CD4-positive, alpha-beta T cell treated with Interleukin-6 at 100 ng/mL for 8 hours (primary cell): ENCODE results near the gene NTN3.
"Not testable (repeated sequence)": the region's sequence is repeated elsewhere in the genome, so short reads cannot be mapped to it uniquely, and the experiment has no call there.

ENCODE experiments used
- DNase-seq: peaks from one replicate; pipeline ENCODE4 v3.0.0-alpha.2; 2020; ENCODE audit warnings: mixed read lengths, low spot score

NTN3 gene

GRCh38 chr16:2471016-2471652 is at the start of gene NTN3:
Gene NTN3 (plus strand): TSS chr16:2471297. CDS start chr16:2471702, 405 bp downstream.
- no peak for DNase-seq

GRCh38 chr16:2422123-2422867 is 48.8 kb upstream of the NTN3 start:
- no peak for DNase-seq

GRCh38 chr16:2424061-2425007 is 46.8 kb upstream of the NTN3 start:
- no peak for DNase-seq

GRCh38 chr16:2425008-2425518 is 46.0 kb upstream of the NTN3 start:
- DNase-seq, result no peak

- DNase-seq, result no peak
Observed at GRCh38 chr16:2425825-2426430, 45.2 kb upstream of the NTN3 start.

- DNase-seq, result no peak
Observed at GRCh38 chr16:2426941-2427361, 44.1 kb upstream of the NTN3 start.

- no peak for DNase-seq
Observed at GRCh38 chr16:2427526-2427925, 43.6 kb upstream of the NTN3 start.

DNA sequence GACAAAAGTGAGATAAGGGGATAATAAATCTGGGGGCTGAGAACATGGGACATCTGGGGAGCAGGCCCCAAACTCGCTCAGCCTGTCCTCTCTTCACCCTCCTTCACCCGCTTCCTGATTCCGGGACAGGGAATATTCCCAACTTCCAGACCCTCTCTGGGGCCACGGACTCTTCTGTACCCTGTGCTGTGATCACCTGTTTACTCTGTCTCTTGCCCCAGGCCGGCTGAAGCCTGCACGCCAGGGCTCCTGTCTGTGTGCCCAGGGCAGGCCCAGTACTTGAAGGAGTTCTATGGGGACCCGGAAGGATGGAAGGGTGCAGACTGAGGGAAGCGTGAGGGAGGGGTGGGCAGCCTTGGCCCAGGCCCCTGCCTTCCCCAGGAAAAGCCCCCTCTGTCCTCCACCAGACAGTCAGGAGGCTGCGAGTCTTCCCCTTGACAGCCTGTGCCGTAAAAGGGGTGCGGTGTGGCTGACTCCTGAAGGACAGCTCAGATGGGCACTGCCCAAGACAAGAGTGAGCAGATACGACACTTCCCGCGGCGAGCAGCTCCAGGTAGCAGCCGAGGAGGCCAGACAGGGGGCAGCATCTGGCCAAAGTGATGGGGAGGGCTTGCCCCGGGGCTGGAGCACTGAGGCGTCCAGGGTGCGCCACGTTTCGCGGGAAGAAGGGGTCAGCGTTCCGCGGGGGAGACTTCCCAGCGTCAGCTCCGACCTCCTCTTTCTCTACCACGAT is 42.9 kb upstream of the NTN3 start:
- DNase-seq, result no peak

DNA sequence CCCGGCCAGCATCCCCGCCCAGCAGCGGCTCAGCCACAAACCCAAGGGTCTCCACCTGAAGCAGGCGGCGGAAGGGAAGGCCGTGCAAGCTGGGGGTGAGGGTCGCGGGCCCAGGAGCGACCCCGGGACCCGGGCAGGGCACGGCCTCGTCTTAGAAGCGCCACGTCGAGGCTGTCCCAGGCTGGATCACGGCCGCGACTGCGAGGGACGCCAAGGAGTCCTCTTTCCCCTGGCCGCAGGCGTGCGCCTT is 42.4 kb upstream of the NTN3 start:
- DNase-seq, result no peak

- DNase-seq, result peak; percentile 97
Observed at GRCh38 chr16:2429034-2429770, 41.9 kb upstream of the NTN3 start, which contains the start of gene CCNF. Gene CCNF (plus strand): TSS chr16:2429447. CDS start chr16:2429482, 35 bp downstream.

GRCh38 chr16:2429771-2430663 is 41.1 kb upstream of the NTN3 start:
- no peak for DNase-seq

GRCh38 chr16:2432286-2432685 is 38.8 kb upstream of the NTN3 start:
- no peak for DNase-seq

DNA sequence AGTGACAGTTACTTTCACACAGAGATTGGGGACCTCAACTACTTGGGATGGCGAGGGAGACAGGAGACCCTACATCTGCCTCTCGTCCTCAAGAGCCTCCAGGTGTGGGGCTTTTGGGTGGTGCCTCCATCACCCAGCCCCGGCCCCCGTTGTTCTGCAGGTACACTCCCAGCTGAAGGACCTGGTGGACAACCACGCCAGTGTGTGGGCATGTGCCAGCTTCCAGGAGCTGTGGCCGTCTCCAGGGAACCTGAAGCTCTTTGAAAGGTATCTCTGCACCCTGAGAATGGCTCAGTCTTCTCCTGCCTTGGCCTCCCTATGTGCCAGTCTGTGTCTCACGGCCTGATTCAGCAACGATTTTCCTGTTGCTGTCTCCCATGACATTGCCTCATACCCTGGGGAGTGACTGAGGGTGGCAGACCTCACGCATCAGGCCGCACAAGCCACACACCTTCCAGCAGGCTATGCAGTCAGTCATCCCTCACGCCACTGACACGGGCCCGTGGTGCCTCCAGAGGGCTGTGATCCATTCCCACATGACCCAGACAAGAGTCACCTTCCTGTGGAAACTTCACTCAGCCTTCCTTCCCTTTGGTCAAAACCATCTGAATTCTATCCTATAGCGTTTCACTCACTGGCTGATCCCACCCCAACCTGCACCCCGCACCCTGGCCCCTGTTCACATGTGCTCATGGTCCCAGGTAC is 38.1 kb upstream of the NTN3 start:
- DNase-seq, result no peak

DNA sequence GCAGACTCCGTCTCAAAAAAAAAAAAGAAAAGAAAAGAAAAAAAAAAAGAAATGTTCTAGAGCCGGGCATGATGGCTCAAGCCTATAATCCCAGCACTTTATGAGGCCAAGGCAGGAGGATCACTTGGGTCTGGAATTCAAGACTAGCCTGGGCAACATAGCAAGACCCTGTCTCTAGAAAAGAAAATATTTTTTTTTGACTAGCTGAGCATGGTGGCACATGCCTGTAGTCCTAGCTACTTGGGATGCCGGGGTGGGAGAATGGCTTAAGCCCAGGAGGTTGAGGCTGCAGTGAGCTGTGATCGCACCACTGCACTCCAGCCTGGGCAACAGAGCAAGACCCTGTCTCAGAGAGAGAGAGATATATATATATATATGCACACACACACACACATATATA is 35.9 kb upstream of the NTN3 start:
- not testable (repeated sequence) for DNase-seq

DNA sequence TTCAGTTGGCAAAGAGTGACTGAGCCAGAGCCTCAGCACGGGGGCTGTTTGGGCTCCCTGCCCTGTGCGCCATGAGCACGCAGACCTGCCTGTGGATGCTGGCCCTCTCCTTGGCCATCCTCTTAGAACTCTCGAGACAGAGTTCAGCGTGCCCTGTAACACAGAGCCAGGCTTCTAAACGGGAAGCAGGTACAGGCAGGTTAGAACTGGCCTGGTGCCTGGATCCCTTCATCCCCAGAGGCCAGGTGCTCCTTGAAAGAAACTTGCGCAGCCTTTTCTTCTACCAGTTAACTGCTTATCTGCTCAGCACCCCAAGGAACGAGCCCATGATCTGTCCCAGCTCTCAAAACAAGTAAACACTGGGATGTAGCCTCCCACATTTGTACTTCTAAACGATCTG is 35.0 kb upstream of the NTN3 start:
- no peak for DNase-seq

DNA sequence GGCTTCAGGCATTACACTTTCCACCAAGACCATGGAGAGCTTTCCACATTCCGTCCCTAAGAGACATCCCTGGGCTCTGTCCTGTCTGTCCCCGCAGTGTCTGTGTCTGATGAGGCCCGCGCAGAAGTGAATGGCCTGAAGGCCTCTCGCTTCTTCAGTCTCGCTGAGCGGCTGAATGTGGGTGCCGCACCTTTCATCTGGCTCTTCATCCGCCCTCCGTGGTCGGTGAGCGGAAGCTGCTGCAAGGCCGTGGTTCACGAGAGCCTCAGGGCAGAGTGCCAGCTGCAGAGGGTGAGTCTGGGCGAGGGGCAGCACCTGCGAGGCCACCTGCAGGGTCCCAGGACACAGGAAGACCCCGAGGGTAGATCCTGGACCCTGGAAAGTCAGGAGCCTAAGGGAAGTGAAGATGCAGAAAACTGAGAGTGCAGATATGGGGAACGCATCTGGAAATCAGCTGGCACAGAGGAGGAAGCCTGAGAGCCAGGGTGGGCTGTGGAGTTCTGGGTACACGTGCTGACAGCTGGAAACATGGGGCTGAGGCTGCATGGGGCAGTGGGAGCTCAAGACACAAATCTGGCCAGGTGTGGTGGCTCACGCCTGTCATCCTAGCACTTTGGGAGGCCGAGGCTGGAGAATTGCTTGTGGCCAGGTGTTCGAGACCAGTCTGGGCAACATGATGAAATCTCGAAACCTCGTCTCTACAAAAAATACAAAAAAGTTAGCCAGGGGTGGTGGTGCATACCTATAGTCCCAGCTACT is 33.9 kb upstream of the NTN3 start:
- DNase-seq, result no peak

- DNase-seq, result no peak
Observed at GRCh38 chr16:2438121-2438520, 33.0 kb upstream of the NTN3 start.

- no peak for DNase-seq
Observed at GRCh38 chr16:2439598-2439997, 31.5 kb upstream of the NTN3 start.
